GM18867 (cell line): ENCODE data around the gene PIAS1.

Source experiments
- ATAC-seq: cut with Tn5 transposase; IDR thresholded peaks from one replicate; pipeline ENCODE4 v1.9.1; 2021; ENCODE audit warnings: mild to moderate bottlenecking, moderate library complexity; ENCODE audit not compliant: unreplicated experiment

Gene PIAS1

GRCh38 chr15:68061602-68062001 is 7.5 kb downstream of the PIAS1 start:
- ATAC-seq, result no peak

GRCh38 chr15:68062214-68062613 is 8.1 kb downstream of the PIAS1 start:
- no peak for ATAC-seq

- no peak for ATAC-seq
Observed at GRCh38 chr15:68062946-68063465, 8.9 kb downstream of the PIAS1 start.

DNA sequence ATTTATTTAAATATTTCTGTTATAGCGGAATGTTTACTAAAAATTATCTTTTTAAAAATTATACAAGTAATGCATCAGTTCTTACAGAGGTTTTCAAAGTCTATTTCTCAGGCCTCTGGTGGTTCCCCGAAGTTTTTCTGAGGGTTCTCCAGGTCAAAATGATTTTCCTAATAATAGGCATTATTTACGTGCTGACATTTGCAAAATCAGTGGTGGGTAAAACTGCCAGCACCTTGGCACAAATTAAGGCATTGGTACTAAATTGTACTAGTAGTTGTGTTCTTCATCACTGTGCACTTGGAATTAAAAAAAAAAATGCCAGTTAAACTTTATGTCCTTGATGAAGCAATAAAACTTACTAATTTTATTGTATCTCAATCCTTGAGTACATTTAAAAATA is 9.5 kb downstream of the PIAS1 start:
- no peak for ATAC-seq

GRCh38 chr15:68073576-68074288 is 19.6 kb downstream of the PIAS1 start:
- ATAC-seq, result no peak

DNA sequence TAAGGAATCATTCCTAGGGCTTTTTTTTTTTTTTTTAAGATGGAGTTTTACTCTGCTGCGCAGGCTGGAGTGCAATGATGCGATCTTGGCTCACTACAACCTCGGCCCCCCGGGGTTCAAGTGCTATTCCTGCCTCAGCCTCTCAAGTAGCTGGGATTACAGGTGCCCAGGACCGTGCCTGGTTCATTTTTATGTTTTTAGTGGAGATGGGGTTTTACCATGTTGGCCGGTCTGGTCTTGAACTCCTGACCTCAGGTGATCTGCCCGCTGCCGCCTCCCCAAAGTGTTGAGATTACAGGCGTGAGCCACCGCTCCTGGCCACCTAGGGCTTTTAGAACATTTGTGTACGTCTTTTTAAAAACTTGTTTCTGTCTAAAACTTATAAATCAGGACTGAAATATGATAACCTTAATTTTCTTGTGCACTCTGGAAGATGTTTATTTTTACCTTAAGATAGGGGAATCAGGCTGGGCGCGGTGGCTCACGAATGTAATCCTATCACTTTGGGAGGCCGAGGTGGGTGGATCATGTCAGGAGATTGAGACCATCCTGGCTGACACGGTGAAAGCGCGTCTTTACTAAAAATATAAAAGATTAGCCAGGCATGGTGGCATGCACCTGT is 21.8 kb downstream of the PIAS1 start:
- no peak for ATAC-seq

- ATAC-seq, result no peak
Observed at GRCh38 chr15:68078365-68078764, 24.2 kb downstream of the PIAS1 start.

- no peak for ATAC-seq
Observed at GRCh38 chr15:68080334-68080733, 26.2 kb downstream of the PIAS1 start.

DNA sequence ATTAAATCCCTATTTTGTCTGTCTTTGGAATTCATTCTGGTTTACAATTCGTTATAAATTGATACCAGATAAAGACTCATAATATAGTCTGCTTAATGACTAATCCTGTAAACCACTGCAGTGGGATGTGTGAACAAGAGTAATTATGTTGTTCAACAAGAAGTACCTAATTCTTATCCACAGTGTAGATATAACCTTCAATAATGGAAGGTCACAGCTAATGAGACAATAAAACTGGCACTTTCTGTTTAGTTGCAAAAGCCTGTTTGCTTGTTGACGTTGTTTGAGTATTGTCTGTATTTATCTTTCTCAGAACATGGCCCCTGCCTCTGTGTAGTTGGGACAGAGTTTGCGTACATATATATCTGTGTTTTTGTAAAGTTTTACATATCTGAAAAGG is 26.7 kb downstream of the PIAS1 start:
- no peak for ATAC-seq

DNA sequence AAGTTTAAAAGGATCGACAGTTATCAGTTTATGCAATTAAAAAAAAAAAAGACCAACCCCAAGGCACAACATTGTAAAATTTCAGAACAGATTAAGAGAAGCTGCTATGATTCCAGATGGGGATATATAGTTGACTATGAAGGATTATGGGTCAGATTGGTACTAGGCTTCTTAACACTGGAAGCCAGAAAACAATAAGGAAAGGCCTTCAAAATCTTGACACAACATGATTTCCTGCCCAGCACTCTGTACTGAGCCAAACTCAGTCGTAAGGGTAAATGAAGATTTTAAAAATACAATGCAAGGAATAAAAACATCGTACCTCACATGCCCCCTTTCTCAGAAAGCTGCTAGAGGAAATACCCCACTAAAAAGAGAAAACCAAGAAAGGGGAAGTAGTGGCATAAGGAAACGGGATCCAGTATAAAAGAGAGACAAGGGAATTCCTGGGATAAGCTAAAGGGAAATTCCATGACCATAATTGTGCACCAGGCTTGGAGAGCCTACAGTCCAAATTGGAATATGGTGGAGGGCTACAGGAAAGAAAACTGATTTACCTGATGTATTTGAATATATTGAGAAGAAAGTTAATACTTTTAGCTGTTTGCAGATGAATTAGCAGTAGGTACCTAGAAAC is 27.9 kb downstream of the PIAS1 start:
- no peak for ATAC-seq

DNA sequence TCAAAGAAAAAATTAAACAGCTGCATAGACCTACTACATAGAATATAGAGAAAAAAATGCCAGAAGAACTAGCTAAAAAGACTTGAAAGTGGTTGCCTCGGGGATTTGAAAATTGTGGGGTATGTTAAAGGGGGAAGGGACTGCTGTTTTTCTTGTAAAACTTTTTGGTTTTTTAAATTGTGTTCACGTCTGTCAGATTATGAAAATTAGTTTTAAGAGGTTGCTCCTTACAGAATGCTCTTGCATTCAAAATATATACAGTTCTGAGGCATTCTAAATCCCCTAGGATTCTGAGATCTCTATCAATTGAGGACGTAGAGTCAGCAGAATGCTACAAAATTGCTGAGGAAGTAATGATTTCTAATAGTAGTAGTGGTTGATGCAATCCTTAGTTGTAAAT is 28.6 kb downstream of the PIAS1 start:
- no peak for ATAC-seq

DNA sequence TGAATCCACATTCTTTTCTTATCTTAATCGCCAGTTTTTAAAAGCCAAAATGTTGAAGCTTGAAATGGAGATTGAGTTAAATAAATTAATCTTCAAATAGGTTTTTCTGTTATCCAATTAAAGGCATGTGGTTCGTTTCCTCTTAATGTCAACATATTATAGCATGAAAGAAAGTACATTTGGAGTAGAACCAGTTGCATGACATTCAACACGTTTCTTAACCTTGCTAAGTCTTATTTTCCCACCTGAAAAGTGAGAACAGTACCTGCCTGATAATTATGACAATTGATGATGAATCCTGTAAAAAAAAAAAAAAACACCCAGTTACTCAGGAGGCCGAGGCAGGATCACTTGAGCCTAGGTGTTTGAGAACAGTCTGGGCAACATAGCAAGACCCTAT is 29.3 kb downstream of the PIAS1 start:
- ATAC-seq, result no peak

DNA sequence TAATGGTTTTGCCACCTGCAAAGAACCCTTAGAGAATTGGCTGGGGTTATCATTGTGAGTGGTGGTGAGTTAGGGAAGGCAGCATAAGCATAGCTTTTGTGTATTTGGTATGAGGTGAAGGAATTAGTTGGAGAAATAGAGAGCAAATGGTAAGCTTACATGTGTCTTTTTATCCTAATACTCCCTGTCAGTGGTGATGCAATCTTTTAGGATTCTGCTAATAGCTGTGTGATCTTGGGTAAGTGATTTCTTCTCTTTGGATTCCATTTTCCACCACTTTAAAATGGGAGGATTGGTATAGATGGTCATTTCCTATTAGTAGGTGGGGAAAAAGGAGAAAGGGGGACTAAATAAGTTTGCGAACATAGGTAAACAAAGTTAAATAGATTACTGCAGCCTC is 30.9 kb downstream of the PIAS1 start:
- ATAC-seq, result no peak

DNA sequence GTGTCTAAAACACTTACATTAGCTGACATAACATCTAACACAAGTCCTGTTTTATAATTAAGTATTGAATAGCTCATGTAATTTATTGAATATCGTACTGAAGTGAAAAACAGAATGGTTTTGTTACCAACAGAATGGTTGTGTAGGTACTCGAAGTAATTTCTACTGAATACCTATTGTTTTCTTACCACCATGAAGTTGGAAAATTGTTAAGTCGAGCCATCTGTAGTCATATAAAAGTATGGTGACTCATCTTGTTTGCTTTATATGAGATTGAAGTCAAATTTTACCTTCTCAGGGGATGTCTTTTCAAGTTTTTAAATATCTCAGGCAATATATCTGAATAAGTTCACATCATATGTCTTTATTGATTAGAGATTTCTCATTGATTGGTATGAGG is 37.6 kb downstream of the PIAS1 start:
- ATAC-seq, result no peak

- ATAC-seq, result no peak
Observed at GRCh38 chr15:68096099-68096498, 42.0 kb downstream of the PIAS1 start.

DNA sequence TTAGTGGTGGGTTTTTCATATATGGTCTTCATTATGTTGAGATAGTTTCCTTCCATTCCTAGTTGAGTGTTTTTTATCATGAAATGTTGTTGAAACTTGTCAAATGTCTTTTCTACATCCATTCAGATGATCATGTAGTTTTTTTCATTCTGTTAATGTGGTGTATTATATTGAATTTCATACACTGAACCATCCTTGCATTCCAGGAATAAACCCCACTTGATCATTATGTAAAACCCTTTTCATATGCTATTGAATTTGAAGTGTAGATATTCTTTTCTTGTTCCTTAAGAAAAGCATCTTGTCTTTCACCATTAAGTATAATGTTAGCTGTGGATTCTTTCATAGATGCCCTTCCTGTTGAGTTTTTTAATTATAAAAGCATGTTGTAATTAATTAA is 42.9 kb downstream of the PIAS1 start:
- no peak for ATAC-seq

- no peak for ATAC-seq
Observed at GRCh38 chr15:68098465-68098864, 44.4 kb downstream of the PIAS1 start.

DNA sequence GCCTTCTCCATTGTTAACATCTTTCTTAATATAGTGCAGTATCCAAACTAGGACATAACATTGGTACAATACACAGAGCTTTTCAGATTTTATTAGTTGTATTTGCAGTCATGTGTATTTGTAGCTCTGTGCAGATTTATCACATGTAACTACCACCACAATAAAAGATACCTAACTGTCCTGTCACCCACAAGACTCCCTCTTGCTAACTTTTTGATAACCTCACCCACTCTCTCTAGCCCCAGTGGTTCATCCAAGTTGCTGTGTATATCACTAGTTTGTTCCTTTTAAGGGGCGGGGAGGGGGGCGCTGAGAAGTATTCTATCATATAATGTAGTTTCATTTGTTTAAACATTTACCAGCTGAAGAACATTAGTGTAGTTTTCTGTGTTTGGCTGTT is 46.1 kb downstream of the PIAS1 start:
- ATAC-seq, result no peak

GRCh38 chr15:68103603-68104002 is 49.5 kb downstream of the PIAS1 start:
- ATAC-seq, result no peak

DNA sequence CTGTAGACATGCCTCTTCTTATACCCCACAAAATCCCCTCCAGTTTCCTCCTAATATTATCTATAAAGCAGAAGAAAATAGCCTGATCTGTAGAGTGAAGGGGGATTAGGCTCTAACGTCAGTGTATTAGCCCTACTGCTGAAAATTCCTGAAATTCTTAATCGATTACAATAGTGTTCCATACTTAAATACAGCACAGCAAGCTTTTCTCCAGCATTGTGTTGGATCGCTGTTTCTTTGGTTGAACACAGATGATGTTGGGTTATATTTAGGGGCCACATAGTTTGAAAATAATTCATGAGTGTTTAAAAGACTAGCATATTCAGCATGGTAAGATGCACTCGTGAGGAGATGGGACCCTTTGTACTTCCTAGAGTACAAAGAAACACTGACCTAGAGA is 52.5 kb downstream of the PIAS1 start:
- no peak for ATAC-seq

DNA sequence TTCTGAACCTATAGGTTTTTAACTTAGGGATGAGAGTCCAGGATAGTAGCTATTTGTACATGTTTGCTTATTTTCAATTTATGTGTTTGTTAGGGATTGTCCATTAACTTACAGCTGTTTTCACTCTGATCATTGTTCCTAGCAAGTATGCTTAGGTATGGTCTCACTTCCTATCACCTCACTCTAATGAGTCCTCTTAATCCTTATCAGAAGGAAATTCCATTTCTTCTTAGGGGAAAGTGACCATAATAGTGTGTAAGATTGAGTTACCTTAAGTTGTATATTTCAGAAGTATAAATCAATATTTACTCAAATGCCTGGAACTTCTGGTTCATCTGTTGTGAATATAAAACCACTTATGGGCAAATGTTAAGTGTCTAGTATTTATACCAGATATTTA is 53.0 kb downstream of the PIAS1 start:
- ATAC-seq, result no peak

- no peak for ATAC-seq
Observed at GRCh38 chr15:68112706-68113105, 58.6 kb downstream of the PIAS1 start.
